ENCODE results near the gene RTEL1. TPM values are rescaled to one million over a fixed set of nuclear protein-coding genes. Genes with fewer than 3 reads are reported as not detected.
A peak's percentile ranks its signal among the peaks of the same experiment; 100 is the strongest.

Gene RTEL1
- total and polyA plus RNA-seq, 3 donors from 2014 or later, result 34.2 to 84.6 (median 56.8) TPM

DNA sequence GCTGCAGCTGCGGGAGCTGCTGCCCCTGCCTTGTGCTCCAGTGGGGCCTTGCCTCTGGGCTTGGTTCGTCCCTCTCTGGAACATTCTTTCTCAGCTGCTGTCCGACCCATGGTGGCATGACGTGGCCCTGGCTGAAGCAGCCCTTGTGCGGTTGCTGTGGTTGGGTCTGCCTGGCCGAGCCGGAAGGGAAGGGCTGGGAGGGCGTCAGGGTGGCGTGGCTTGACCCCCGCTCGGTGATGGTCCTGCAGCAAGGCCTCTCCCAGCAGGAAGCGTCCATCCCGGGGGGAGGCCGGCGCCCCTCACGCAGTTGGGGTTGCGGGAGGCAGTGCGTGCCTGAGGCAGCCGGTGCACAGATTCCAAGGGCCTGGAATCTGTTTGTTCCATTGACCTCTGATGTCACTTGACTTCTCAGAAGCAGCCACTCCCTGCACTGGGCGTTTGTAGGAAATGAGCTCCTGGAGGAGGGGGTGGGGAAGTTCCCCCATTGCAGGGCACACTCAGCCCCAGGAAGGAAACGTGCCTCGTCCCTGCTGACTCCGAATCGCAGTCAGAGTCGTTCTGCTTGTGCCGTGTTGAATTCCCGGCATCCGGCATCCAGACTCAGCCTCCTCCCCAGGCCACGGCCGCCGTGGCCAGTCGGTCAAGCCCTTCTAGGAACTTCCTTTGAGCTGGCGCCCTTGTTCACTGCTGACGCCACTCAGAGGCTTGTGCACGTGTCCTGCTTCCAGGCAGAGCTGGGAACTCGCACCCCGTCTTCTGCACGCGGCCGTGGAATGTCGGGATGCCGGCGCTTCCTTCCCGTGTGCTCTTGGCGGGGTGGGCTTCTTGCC lies 28.6 kb downstream of the RTEL1 start:
- DNase-seq, result peak; percentile 70
- TF ChIP-seq, protein P1, sequence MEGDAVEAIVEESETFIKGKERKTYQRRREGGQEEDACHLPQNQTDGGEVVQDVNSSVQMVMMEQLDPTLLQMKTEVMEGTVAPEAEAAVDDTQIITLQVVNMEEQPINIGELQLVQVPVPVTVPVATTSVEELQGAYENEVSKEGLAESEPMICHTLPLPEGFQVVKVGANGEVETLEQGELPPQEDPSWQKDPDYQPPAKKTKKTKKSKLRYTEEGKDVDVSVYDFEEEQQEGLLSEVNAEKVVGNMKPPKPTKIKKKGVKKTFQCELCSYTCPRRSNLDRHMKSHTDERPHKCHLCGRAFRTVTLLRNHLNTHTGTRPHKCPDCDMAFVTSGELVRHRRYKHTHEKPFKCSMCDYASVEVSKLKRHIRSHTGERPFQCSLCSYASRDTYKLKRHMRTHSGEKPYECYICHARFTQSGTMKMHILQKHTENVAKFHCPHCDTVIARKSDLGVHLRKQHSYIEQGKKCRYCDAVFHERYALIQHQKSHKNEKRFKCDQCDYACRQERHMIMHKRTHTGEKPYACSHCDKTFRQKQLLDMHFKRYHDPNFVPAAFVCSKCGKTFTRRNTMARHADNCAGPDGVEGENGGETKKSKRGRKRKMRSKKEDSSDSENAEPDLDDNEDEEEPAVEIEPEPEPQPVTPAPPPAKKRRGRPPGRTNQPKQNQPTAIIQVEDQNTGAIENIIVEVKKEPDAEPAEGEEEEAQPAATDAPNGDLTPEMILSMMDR (IDR thresholded peaks at IDR 0.05), result no peak
- no peak for TF ChIP-seq POLR2A (IDR thresholded peaks at IDR 0.05)
- 63 to 76% methylated on average over 24 to 41 of the region's 45 CpGs for WGBS, 2 donors
- Histone ChIP-seq H3K36me3 (ENCODE audit: low read depth, missing control alignments) (no peaks in the 10 kb centered on the region), H3K9me3 (no peaks in the 10 kb centered on the region), H3K27ac (peak overlapping the region; percentile 16 to 78), H3K4me1 (peaks cover 20% of the 10 kb centered on the region), H3K27me3 (no peaks in the 10 kb centered on the region), H3K4me3 (no peak overlapping the region)
- intact Hi-C loops (cut with DNase I; ENCODE audit: low total_unique reads), result no loop called here

DNA sequence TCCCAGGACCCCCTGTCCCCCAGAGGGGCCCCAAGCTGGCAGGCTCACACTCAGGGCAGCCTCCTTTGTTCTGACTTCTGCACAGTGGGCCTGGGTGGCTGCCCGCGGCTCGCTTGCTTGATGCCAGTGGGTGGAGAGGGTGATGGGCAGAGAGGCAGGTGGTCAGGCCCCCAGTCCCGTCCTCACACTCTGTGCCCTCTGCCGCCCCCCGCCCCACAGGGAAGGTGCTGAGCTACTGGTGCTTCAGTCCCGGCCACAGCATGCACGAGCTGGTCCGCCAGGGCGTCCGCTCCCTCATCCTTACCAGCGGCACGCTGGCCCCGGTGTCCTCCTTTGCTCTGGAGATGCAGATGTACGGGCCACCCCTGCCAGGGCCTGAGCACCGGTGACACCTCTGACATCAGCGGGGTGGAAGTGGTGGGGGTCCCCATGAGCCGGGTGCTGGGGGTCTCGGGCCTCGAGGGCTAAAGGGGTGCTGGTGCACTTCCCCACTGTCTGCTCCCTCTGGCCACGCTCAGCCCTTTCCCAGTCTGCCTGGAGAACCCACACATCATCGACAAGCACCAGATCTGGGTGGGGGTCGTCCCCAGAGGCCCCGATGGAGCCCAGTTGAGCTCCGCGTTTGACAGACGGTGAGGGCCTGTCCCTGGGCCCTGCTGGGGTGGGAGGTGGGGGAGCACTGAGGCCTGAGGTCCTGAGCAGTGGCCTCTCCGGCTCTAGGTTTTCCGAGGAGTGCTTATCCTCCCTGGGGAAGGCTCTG lies 29.5 kb downstream of the RTEL1 start:
- Histone ChIP-seq H3K4me3 (no peak overlapping the region), H3K4me1 (peaks cover 20% of the 10 kb centered on the region)

DNA sequence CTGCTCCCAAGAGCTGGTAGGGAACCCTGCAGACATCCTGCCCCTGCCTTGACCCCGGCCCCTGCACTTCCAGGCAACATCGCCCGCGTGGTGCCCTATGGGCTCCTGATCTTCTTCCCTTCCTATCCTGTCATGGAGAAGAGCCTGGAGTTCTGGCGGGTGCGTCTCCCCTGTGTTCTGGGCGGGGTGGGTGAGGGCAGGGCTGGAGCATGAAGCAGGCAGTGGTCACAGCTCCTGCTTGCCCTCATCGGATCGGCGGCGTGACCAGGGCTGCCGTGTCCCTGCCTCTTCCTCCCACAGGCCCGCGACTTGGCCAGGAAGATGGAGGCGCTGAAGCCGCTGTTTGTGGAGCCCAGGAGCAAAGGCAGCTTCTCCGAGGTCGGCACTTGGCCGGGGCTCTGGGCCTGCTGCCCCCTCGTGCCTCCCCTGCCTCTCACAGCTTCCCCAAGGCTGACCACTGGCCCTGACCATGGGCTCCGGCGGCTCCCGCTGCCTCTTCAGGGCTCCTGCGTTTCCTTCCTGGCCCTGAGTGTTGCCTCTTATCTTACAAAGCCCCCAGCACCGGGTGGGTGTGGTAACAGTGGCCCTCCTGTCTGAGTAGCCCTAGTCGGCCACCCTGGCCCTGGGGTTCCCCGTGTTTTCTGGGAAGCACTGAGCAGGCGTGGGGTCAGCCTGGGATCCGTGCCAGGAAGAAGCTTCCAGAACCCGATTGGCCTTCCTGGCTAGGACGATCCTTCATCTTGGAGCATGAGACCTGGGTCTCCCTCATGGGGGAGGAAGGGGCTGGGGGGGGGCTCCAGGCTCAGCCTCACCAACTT lies 30.3 kb downstream of the RTEL1 start:
- H3K4me1 ChIP-seq, result peaks cover 20% of the 10 kb centered on the region
- DNase-seq, result no peak
- TF ChIP-seq, protein P1 (IDR thresholded peaks at IDR 0.05), result no peak
- no peak for TF ChIP-seq POLR2A (IDR thresholded peaks at IDR 0.05)

More for the DNA sequence above, 29.5 kb downstream of the RTEL1 start:
- 92 to 94% methylated on average over 18 to 28 of the region's 29 CpGs for WGBS, 2 donors
- H3K36me3 ChIP-seq (ENCODE audit: low read depth, missing control alignments), result no peaks in the 10 kb centered on the region
- intact Hi-C loops (cut with DNase I; ENCODE audit: low total_unique reads), result no loop called here
- H3K27me3 ChIP-seq, result no peaks in the 10 kb centered on the region
- no peak for DNase-seq
- peak overlapping the region in 1 of 2 donors; percentile 78 for H3K27ac ChIP-seq
- H3K9me3 ChIP-seq, result no peaks in the 10 kb centered on the region
- TF ChIP-seq, protein P1 (IDR thresholded peaks at IDR 0.05), result no peak
- no peak for TF ChIP-seq POLR2A (IDR thresholded peaks at IDR 0.05)

GRCh38 chr20:63689046-63690002 lies 31.2 kb downstream of the RTEL1 start:
- no peak overlapping the region for H3K4me3 ChIP-seq
- no peaks in the 10 kb centered on the region for H3K9me3 ChIP-seq
- WGBS, 2 donors, result 95 to 100% methylated on average over 9 to 31 of the region's 44 CpGs
- intact Hi-C loops (cut with DNase I; ENCODE audit: low total_unique reads), result no loop called here
- peaks cover 20% of the 10 kb centered on the region for H3K4me1 ChIP-seq
- no peak for DNase-seq
- no peak overlapping the region for H3K27ac ChIP-seq
- TF ChIP-seq POLR2A (IDR thresholded peaks at IDR 0.05), result no peak
- TF ChIP-seq, protein P1 (IDR thresholded peaks at IDR 0.05), result no peak
- no peaks in the 10 kb centered on the region for H3K27me3 ChIP-seq
- H3K36me3 ChIP-seq (ENCODE audit: low read depth, missing control alignments), result no peaks in the 10 kb centered on the region

More for the DNA sequence above, 30.3 kb downstream of the RTEL1 start:
- H3K27me3 ChIP-seq, result no peaks in the 10 kb centered on the region
- WGBS, 2 donors, result 73 to 82% methylated on average over 14 to 31 of the region's 31 CpGs
- no peaks in the 10 kb centered on the region for H3K9me3 ChIP-seq
- peak overlapping the region in 1 of 2 donors; percentile 53 for H3K27ac ChIP-seq
- intact Hi-C loops (cut with DNase I; ENCODE audit: low total_unique reads), result no loop called here
- H3K4me3 ChIP-seq, result no peak overlapping the region
- H3K36me3 ChIP-seq (ENCODE audit: low read depth, missing control alignments), result no peaks in the 10 kb centered on the region

All from testis (tissue), 3 donors.